Hematopoietic multipotent progenitor cell treated with erythropoietin and hydrocortisone succinate and interleukin-3 and kit ligand, for 4 days (in vitro differentiated cells): ENCODE measurements around the gene KRT222.

Source experiments
- DNase-seq: peaks from one replicate; pipeline ENCODE4 v3.0.0-alpha.2; 2015

The KRT222 gene

DNA sequence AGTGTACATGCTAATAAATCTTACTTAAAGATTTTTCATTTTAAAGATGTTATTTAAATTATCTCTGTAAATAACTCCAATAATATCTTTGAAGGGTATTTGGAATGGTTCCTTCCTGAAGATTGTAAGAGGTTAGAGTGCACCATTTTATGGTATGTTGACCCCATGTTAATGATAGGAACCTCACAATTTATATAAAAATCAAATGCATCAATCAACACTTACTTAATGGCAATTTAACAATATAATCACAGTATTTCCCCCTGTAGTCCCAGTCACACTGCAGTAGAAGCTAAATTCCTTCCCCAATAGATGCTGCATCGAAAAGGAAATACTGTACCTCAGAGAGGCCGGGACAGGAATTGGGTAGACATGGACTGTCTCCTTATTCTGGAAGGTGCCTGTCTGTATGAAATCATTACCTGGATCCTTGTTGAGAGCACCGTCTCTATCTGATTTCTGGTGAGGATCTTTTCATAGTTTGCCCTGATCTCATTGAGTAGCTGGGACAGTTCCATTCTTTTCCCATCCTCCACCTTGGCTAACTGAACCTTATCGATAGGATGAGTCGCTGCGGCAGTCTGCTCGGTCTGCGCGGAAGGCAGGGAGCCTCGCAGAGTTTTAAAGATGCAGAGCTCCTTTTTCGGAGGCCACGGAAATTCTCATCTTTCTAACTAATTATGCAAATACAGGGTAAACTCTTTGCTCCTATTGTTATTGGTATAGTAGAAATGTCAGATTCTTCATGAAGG lies at the start of gene KRT222:
Gene KRT222 (minus strand): TSS at position 596 of the 752 bp plus-strand sequence. CDS start 78 bp downstream, at position 518.
- no peak for DNase-seq

DNA sequence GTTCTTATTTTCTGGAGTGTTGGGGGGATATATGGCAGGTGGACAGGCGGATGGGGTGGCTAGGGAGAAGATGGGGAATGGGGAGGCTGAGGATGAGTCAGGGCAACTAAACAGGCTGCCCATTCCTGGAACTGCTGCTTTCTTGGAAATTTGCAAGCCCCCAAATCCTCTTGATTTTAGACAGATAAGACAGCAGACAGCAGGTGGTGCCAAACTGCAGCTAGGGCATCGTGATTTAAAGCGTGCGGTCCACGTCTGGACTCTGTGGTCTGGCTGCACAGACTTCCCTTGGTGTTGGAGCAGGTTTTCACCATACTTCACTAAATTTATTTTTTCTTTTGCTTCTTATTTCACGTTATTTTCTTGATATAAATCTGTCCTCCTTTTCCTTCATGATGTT lies 49.5 kb upstream of the KRT222 start:
- no peak for DNase-seq

DNA sequence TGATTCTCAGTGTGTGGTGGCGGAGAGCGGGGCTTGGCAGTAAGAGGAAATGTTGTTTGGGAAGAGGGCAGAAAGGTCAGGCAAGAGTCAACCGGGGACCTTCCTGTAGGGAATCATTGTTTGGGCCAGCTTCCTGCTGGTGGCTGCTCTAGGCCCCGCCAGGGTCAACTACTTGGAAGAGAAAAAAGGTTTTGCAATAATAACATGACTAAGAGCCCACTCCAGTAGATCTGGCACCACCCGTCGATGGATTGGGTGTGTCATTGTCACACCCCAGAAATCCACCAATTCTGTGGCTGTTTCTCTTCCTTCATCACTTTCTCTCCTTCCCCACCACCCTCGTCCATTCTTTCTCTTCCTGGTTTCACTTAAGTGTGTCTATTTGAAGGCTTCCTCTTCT lies 42.8 kb upstream of the KRT222 start:
- no peak for DNase-seq

DNA sequence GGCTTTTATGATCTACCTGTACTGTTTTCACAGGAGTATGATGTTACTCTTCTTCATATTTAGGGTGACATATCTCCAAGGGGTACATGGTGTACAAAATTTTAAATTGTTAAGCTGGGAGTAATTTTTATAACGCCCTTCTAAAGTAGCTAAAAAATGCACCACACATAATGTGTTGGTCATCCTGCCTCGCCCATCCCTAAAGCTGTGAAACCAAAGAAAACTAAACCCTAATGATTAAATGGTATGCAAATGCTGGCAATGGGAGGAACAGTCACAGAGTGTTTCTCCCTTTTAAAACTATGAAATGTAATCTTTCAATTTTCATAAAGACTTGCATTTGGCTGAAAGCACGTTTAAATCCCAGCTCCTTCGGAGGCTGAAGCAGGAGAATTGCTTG lies 40.6 kb upstream of the KRT222 start:
- no peak for DNase-seq

DNA sequence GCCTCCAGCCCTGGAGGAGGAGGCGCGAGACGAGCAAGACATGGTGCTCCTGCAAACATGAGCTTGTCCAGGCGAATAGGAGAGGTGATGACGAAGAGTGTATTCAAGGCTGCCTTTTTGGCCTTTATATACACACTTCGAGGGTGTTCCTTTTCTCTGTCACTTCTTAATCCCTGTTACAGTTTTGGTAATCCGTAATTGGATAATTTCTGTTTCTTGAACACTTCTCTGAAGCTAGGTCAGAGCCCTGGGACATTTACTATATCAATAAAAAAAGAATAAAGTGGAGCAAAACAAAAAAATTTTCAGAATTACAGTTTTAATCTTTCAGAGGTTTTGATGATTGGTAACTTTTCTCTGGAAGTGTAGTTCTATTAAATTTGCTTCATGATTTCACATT lies 38.7 kb upstream of the KRT222 start, which contains the start of gene KRT24:
Gene KRT24 (minus strand): TSS at position 101 of the 400 bp plus-strand sequence. CDS start 59 bp downstream, at position 42.
- no peak for DNase-seq

DNA sequence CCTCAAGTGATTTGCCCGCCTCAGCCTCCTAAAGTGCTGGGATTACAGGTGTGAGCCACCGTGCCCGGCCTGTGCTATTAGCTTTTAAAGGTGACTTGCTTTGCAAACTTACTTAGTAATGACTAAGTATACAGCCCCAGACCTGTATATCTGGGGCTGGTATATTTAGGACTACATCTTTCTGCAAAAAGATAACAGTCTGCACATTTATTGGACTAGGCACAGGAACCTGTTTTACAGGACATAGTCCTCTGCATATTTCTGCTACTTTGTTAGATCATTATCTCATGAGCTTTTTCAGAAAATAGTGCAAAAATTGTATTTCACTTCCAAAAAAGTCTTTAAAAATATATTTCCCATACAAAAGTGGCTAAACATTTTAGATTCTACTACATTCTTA lies 37.3 kb upstream of the KRT222 start:
- DNase-seq, result no peak

DNA sequence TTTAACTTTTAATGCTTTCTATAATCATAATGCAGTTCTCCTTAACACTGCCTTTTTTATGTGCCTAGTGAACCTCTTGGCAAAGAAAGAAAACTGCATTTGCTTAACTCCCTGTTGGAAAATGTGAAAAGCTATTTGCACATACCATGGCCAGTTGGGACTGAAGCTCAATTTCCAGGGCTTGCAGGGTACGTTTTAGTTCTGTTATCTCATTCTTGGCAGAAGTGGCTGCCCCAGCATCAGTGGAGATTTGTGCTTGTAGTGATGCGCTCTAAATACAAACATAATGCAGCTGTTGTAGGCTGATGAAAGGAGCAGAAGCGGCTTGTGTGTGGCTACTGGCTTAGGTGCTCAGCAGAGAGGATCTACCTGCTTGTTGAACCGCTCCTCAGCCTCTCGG lies 34.9 kb upstream of the KRT222 start:
- no peak for DNase-seq

DNA sequence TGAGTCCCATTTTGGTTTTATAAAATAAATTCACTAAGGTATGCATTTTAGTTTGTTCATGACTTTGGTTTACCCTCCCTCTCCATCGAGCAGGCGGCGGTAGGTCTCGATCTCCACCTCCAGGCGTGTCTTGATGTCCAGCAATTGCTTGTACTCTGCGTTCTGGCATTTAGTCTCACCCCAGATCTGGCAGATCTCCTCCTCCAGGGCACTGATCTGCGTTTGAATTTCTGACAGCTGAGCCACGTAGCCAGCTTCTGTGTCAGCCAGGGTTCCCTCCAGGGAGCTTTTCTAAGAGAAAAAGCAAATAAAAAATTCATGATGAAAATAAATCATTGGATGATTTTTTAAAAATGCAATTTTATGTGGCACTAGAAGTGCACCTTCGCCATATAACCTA lies 34.4 kb upstream of the KRT222 start:
- DNase-seq, result no peak

DNA sequence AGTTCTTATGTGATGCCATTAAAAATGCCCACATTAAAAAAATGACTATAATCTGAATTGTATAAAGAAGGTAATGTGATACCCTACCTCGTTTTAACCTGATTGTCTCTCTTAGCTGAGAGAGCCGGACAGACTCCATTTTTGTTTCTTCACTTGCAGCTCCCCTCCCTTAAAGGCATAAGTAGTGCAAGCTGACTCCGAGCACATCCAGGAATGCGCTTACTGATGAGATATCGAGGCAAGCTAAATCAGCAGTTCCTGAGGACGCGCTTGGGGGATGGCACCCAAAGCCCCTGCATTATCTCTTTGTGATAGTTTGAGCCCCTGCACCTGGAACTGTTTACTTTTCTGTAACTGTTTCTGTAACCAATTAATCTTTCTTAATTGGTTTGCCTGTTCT lies 32.3 kb upstream of the KRT222 start:
- DNase-seq, result no peak

DNA sequence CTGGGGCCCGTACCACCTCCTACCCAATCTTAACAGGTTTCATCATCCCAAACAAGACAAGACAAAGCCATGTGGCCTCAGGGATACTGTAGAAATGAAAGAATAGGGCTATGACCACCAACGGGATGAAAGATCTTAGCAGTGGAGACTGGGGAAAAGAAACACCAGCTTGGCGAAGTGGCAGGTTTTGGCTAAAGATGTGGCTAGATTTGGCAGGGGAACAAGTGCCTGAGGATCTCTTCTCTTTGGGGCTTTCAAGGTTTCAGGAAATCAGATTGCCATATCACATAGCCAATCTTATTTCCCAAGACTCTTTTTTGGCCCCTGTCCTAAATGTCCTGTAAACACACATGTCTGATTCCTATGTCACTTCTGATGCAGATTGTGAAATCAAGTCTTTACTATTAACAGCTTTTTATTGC lies 31.7 kb upstream of the KRT222 start:
- peak; percentile 28 for DNase-seq

DNA sequence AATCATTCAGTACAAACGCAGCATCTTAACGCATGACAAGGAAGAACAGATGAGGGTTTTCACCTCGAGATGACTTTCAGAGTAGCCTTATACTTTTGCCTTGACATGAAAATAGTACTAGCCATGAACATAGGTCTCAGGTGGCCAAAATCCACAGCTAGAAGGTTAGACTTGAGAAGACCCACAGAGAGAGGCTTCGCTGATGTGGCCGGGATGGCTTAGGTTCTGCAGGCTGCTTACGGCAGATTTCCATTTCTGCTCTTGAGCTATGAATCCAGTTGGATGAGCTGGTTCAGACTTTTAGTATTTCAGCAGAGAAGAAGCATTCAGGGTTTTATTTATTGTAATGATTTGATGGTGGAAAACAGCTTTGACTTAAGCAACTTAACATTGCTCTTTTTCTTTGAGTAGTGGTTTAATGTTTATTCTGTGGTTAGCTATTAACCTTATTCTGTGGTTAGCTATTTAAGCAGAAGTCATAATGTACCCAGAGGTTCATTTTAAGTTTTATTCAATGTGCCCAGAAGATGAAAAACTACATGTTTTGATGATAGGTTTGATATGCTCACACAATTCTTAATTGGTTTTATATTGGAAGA lies 31.0 kb upstream of the KRT222 start:
- DNase-seq, result no peak

DNA sequence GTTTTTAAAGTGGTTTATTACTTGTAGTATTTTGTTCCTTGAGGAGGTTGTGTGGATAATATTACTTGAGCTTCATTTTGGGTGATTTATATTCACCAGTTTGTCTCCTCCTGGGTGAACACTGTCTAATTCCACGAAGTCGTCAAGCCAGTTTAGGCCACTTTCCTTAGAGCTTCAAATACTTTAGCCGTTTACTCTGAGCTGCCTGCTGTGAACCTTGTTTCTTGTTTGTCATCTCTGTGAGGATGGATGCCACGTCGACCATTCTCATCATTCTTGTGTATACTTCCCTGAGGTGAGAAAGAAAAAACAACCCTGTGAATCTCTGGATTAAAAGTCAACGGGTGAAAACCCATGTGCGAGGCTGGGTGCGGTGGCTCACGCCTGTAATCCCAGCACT lies 29.6 kb upstream of the KRT222 start:
- no peak for DNase-seq

DNA sequence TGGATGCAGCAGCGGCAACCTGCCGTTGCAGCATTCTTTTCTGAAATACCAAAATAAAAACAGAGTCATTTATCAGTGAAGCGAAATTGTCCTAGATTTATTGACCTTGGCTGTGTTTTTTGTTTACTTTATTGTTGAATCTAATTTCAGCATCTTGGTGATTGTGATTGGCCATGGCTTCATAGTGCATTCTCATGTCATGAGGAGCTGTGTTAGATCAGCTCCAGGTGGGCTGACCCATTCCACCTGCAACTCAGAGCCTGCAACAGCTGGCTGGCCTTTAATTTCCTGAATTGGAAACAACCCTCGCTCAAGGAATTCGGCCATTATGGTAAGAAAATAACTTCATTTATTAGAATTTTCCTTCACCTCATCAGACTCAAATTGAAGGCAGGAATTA lies 22.1 kb upstream of the KRT222 start:
- DNase-seq, result no peak

DNA sequence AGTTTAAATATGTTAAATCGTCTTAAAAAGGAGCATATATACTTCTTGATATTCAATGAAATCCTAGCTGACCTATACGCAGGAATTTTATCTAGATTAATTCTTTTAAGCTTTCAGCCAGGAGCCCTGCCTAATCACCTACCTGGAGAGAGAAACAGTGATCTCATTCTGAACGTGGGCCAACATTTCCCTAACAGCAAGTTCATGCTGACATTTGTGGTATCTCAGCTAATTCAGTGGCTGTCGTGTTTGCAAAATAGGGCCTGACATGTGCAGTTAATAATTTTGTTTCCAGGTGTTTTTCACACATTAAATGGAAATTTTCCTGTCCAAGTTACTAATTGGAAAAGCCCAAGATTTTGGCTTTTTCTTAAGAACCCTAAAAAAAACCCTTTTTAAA lies 21.2 kb upstream of the KRT222 start:
- no peak for DNase-seq

DNA sequence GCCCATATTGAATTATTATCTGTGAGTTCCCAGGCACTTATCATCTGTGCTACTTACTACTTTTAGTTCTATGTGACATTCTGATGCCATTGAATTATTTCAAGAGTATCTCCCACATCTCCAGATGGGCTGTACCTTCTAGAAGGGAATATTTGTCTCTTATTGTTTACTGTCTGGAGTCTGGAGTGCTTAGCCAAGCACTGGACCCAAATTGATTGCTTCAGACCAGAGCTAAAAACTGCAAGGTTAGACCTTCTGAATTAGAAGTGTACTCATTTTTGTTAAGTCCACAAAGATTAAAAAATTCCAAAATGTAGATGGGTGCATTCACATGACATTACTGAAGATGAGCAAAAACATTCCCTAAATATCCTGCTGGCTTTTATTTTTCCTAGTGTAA lies 16.0 kb upstream of the KRT222 start:
- DNase-seq, result no peak

DNA sequence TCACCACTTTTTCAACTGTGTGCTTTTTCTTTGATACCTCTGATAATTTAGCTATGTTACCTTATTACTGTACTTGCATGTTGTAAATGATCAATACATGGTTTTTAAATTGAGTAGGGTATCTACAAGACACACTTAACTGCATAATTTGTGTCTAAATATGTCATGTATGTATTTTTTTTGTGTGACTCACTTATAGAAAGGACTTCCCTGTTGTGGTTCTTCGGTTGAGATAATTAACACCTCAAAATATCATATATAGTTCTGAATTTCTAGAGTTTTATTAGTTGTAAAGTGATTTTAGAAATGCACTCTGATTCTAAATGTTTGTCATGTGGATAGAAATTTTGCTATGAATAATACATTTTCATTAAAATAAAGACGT lies 14.5 kb upstream of the KRT222 start:
- DNase-seq, result no peak

DNA sequence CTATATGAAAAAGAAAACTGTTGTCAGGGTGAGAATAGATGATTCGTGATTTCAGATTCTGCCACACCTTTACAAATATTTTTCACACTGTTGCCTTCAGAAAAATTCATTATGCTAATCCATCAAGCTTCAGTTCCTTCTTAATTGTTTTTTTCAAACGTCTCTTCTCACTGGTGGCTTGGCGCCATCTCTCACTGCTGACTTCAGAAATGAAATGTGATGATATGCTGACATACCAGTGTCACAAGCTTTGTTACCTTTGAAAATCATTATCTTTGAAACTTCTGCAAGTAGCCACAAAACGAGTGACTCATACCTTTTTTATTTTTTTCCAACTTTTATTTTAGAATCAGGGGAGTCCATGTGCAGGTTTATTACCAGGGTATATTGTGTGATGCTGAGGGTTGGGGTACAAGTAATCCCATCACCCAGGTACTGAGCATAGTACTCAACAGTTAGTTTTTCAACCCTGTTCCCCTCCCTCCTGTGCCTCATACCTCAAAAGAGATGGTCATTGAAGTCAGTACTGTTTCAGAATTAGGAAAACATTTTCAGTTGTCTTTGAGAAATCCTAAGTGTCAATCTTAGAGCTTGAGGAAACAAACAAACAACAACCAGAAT lies 14.0 kb upstream of the KRT222 start:
- no peak for DNase-seq

DNA sequence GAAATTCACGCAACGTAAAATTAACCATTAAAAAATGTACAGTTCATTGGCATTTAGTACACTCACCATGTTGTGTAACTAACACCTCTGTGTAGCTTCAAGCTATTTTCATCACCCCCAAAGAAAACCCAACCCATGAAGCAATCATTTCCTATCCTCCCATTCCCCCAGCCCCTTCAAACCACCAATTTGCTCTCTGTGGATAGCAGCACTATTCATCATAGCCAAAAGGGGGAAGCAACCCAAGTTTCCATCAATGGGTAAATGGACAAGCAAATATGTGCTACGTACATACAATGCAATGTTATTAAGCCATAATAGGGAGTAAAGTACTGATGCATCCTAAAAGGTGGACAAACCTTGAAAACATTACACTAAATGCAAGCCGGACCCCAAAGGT lies 10.9 kb upstream of the KRT222 start:
- peak; percentile 57 for DNase-seq

DNA sequence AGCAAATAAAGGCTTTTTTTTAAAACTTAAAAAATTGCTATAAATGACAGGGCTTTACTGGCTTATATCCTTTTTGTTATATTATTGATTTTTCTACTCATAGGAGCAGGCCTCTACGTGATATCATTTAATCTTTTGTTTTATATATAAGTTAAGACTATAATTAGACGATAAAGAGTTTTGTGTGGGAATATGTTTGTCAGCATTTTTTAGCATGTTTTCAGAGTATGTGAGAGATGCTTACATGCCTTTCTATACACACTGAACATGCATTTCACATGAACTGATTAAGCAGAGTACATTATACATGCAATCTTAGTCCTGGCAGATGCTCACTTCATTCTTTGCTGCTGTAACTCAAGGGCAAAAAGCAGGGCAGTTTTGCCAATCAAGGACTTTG lies 7.7 kb upstream of the KRT222 start:
- no peak for DNase-seq

DNA sequence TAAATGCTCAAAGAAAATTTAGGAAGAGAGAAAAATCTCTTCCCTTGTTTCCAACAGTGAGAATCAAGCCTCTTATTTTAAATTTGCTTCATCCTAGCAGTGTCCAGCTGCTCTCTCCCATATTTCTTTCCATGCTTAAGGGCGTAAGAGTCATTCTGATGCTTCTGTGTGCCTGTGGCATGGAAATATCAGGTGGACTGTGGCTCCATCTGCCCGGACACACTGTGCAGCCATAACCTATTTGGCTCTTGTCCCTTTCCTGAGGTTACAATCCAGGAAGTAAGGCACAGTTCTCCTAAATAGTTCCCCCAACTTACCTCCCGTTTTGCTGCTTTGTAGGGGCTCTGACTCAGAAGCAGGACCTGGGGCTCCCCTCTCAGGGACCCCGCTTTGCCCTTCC lies 6.3 kb upstream of the KRT222 start:
- DNase-seq, result no peak

DNA sequence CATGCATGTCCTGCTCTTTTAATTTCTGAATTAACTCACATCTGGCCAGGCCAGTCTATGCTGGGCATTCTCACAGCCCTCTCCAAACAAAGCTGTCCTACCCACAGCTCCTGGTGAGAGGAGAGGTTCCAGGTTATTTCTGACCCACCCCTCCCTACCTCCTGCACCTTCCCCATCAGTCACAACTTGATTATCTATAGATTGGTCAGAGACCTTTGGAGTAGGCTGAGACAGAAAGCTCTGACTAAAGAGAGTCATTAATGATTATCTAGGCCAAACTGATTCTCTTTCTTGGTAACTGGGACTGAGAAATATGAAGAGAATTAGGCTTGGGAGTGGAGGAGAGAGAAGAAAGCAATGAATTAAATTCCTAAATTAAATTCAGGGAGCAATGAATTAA lies 1.4 kb upstream of the KRT222 start:
- DNase-seq, result no peak

DNA sequence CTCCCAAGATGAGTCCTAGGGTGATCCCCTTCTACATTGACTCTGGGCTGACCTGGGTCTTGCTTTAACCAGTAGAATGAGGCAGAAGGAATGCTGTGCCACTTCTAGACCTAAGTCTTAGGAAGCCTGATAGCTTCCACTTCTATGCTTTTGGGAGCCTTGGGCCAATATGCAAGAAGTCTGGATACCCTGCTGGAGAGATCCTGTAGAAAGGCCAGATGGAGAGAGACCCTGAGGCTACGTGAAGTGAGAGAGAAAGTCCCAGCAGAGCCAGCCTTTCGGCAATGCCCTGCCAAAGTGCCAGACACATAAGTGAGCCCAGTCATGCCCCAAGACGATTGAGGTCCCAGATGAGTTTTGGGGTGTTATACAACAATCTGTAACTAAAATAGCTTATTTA lies 1.7 kb downstream of the KRT222 start:
- no peak for DNase-seq

DNA sequence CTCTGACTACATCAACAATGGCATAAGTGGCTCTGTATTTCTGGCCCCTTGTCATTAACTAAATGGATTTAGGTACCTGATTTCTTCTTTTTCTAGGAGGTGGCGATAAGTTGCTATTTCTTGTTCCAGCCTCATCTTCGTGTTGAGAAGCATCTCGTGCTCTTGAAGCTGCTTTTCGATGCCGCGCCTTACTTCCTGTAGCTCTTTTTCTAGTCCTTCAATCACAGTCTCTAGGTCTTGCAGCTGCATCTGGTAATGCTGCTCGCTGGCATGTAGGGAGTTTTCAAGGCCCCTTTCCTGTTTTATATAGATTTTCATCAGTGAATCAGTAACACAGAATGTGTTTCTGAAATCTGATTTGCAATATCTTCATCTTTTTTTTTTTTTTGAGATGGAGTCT lies 5.1 kb downstream of the KRT222 start:
- no peak for DNase-seq

DNA sequence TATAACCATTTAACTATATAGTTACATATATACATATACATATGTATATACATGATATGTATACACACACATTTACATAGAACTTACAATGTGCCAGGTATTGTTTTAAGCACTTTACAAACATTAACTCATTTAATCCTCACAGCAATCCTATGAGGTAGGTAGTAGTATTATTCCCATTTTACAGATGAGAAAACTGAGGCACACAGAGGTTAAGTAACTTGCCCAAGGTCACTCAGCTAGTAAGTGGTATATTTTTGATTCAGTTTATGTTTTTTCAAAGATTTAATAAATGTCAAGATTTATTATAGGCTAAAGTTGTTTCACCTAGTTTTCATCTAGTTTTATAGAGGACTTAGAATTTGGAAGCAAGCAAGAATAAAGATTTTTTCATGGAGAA lies 6.6 kb downstream of the KRT222 start:
- DNase-seq, result no peak

DNA sequence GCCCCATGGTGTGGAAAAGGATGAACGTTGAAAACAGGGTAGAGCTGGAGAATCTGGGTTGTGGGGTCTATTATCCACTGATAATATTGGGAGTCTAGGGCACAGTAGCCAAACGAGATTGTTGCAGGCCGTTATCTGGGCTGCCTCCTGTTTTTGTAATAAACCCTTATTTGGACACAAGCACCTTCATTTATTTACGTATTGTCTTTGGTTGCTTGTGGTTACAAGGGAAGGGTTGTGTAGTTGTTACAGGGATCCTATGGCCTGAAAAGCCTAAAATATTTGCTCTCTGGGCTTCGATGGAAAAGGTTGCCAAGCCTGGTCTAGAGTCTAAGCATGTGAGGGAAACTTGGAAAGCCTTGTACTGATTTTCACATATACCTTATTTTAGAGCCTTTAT lies 13.0 kb downstream of the KRT222 start:
- DNase-seq, result no peak
